ENCODE results near the gene TBCB.
"Not testable (repeated sequence)": the region's sequence is repeated elsewhere in the genome, so short reads cannot be mapped to it uniquely, and the experiment has no call there.

Gene TBCB

DNA sequence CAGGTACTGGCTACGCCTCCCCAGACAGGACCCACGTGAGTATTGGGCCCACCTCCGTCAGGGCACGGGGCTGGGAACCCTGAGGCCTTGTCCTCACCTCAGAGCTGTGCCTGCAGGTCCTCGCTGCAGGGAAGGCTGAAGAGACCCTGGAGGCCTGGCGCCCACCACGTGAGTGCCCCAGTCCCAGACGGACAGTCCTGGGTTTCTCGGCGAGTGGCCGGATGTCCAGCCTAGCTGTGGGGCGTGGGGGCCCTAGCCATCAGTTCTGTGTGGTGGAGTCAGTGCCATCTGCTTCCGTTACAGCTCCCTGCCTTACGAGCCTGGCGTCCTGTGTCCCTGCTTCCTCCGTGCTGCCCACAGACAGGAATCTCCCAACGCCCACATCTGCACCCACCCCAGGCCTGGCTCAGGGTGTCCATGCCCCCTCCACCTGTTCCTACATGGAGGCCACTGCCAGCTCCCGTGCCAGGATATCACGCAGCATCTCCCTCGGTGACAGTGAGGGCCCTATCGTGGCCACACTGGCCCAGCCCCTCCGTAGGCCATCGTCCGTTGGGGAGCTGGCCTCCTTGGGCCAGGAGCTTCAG is 12.1 kb upstream of the TBCB start:
- DNase-seq: no peak

- DNase-seq: no peak
Observed at GRCh38 chr19:36103842-36104552, 11.3 kb upstream of the TBCB start.

GRCh38 chr19:36106441-36106840 is 8.8 kb upstream of the TBCB start:
- no peak for DNase-seq

DNA sequence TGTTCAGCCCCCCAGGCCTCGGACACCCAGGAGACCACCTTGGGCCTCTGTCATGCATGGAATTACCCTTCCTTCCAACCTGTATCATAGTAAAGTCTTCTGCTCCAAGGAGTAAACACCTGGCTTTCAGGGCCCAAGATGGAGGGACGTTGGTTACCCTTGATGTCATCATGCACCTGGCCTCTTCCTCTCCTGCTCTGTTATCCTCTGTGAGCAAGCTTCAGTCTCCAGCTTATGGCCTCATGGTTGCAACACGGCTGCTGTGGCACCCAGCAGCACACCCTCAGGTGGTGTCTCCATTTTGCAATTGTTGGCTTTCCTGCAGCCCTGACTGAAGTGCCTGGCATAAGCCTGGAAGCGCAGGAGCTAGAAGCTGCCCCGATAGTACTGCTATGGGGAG is 8.3 kb upstream of the TBCB start:
- DNase-seq: no peak

DNA sequence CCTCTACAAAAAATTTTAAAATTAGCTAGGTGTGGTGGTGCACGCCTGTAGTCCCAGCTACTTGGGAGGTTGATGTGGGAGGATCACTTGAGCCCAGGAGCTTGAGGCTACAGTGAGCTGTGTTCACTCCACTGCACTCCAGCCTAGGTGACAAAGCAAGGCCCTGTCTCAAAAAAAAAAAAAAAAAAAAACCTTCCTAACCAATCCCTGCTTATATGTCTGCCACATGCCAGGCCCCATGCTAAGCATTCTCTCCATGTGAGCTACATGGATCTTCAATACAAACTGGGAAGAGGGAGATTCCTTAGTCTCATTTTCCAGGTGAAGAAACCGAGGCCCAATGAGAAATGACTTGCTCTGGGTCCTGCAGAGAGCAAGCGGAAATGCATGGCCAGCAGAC is 6.6 kb upstream of the TBCB start:
- no peak for DNase-seq

- no peak for DNase-seq
Observed at GRCh38 chr19:36110487-36111199, 4.6 kb upstream of the TBCB start, which contains the start of gene OVOL3. TSS of gene OVOL3 (plus strand) at chr19:36111143. CDS start at chr19:36111203, 60 bp downstream.

DNA sequence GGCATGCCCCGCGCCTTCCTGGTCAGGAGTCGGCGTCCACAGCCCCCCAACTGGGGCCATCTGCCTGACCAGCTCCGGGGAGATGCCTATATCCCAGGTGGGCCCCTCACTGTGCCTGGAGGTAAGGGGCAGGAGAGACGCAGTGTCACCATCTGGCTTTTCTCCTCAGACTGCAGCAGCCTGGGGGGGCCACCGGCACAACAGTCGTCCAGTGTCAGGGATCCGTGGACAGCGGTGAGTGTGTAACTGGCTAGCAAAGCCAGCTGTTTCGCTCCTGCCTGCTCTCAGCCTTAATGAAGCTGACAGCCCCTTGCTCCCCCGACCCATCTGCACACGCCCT is 4.1 kb upstream of the TBCB start:
- no peak for DNase-seq

DNA sequence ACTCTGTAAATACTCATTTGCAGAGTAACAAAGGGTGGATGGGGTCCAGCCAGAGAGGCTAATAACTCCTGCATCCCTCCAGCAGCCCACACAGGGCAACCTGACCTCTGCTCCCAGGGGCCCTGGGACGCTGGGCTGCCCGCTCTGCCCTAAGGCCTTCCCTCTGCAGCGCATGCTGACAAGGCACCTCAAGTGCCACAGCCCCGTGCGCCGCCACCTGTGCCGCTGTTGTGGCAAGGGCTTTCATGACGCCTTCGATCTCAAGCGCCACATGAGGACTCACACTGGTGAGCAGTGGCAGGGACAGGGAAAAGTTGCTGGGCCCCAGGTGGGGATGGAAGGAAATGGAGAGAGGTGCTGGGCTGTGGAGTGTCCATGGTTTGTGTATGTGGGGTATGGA is 2.6 kb upstream of the TBCB start:
- DNase-seq: no peak

DNA sequence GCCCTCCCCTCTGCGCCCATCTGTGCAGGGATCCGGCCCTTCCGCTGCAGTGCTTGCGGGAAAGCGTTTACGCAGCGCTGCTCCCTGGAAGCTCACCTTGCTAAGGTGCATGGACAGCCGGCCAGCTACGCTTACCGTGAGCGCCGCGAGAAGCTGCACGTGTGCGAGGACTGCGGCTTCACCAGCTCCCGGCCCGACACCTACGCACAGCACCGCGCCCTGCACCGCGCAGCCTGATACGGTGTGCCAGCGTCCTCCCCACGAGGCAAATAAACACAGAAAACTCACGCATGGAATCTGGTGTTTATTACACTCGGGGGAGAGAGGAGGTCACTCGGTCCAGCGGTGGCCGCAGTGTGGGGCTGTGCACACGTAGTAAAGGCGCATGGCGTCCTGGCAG is 1.8 kb upstream of the TBCB start:
- no peak for DNase-seq

DNA sequence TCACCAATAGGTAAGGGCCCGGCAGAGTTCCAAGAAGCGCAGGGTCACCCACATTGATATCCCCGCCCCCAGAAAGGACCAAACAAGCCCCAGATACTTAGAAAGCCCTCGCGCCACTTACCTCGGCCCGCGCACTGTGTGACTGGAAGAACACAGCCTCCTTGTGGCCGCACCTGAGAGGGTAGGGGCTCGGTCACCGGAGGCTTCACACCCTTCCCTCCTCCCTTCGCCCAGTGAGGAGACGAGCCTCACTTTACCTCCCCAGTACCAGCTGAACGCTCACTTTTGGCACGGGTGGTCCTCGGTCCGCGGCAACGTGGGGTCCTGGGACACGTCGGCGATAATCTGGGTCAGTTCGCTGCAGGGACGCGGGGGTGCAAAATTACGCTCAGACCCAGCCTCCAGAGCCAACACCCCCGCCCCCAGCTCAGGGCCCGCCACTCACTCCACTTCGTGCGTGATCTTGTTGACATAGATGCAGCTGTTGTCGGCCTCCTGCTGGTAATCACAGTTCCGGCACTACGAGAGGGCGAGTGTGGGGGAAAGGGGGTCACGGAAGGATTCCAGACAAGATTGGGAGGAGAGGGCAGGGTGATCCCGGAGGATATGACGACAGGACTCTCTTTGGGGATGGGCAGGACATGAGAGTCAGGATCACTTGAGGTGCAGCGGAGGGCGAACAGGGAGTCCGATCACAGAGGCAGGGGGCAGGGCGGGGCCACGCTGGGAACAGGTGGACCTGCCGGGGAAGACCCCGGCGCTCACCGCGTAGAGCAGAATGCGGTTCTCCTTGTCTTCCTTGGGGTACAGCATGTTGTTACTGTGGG is 1.2 kb upstream of the TBCB start:
- no peak for DNase-seq

- peak; percentile 98 for DNase-seq
Observed at GRCh38 chr19:36114721-36115452, 381 bp upstream of the TBCB start, which contains the start of gene POLR2I. TSS of gene POLR2I (minus strand) at chr19:36114875. CDS start at chr19:36114856, 19 bp downstream.

DNA sequence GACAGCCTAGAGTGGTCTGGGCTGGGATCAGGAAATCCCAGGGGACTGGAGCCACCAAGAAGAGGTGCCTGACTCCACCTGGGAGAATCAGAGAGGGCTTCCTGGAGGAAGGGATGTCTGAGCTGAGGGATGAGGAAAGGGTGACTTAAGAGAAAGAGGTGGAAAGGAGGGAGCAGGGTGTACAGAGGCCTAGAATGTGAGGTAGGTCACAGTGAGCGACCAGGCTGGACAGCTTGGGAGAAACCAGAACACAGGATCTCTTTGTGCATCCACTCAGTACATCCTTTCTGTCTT is 1.0 kb downstream of the TBCB start:
- no peak for DNase-seq

DNA sequence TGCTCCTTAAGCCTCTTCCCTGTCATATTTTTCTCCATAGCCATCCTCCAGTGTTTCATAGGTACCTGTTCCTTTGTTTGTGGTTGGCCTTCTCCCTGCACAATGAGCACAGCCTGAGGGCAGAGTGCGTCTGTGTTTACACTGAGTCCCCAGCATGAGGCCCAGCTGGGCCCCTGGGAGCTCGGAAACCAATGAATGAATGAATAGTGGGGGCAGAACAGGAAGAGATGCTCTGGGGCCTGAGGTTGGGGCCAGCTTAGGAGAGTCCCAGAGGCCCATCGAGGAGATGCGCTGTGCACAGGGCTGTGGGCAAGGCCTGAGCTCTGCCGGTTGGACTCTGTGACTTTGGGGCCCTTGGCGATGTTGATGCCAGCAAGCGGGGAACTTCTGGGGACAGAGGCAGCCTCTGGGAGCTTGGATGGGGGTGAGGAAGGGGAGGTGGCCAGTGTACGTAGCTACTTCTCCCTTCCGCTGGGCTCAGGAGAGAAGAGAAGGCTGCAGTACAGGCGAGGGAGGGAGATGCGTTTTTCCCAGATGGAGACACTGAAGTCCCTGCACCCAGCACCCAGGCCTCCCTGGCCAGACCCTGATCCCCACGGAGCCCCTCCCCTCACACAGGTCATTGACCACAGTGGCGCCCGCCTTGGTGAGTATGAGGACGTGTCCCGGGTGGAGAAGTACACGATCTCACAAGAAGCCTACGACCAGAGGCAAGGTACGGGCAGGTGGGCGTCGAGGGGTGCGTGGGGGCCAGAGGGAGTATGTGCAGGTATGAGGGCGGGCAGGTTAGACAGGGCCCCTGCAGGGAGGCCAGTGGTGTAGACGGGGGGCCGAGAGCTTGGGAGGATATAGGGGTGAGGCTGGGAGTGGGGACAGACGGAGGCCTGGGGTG is 5.1 kb downstream of the TBCB start:
- DNase-seq: no peak

- DNase-seq: no peak
Observed at GRCh38 chr19:36120984-36121358, 5.7 kb downstream of the TBCB start.

DNA sequence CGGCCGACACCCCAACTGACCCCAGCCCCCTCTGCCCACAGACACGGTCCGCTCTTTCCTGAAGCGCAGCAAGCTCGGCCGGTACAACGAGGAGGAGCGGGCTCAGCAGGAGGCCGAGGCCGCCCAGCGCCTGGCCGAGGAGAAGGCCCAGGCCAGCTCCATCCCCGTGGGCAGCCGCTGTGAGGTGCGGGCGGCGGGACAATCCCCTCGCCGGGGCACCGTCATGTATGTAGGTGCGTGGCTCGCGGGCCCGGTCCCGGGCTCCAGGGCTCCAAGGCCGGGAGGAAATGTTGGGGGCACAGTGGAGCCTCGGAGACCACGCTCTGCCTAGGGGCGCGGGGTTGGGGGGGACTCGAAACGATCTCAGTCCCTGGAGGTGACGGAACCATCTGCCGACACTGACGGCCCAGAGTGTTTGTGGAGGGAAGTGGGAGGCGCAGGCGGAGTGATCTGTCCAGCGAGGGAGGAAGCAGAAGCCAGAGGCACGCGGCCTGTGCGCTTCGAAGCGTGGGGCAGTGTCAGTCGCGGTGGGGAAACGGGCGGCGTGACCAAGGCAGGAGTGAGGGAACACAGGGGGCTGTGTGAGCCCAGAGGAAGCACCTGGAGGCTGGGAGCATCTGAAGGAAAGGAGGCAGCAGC is 6.3 kb downstream of the TBCB start:
- DNase-seq: no peak

DNA sequence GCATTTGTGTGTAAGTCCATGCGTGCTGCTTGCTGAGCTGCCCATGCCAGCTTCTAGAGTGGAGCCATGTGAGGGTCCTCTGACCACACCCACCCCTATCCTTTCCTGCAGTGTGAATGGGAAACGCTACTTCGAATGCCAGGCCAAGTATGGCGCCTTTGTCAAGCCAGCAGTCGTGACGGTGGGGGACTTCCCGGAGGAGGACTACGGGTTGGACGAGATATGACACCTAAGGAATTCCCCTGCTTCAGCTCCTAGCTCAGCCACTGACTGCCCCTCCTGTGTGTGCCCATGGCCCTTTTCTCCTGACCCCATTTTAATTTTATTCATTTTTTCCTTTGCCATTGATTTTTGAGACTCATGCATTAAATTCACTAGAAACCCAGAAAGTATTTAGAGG is 10.3 kb downstream of the TBCB start:
- DNase-seq: no peak

GRCh38 chr19:36128392-36128736 is 13.1 kb downstream of the TBCB start:
- DNase-seq: no peak

- not testable (repeated sequence) for DNase-seq
Observed at GRCh38 chr19:36131221-36131620, 16.0 kb downstream of the TBCB start.

DNA sequence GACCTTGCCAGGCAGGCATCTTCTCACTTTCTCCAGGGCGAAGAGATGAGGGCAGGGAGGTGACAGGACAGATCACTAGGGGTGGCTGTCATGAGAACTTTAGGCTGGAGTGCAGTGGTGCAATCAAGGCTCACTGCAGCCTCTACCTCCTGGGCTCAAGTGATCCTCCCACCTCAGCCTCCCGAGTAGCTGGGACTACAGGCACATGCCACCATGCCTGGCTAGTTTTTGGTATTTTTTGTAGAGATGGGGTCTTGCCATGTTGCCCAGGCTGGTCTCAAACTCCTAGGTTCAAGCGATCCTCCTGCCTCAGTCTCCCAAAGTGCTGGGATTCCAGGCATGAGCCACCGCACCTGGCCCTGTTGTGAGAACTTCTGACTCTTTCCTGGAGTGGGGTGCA is 19.6 kb downstream of the TBCB start:
- DNase-seq: not testable (repeated sequence)

DNA sequence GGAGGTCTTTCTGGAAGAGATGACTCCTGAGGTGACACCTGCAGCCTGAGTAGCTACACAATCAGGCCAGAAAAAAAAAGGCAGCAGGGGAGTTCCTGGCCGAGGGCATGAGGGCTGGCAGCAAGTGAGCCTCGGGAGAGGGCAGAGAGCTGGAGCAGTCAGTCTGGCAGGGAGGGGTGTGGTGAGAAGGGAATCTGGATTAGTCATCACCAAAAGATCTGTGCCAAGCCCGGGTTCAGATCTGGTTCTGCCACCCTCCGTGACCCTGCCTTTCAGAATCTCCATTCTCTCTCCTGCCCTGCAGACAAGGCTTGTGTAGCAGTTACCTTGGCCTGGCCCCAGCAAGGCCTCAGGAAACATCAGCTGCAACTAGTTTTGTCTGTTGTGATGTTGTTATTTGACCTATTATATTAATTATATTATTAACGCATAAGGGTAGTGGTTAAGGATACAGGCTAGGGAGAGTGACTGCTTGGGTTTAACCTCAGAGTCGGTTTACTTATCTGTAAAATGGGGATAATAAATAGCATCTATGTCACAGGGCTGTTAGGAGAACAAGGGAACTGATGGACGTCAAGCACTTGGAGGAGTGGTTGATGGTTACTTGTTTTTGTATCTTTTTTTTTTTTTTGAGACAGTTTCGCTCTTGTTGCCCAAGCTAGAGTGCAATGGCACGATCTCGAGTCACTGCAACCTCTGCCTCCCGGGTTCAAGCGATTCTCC is 21.9 kb downstream of the TBCB start:
- no peak for DNase-seq

DNA sequence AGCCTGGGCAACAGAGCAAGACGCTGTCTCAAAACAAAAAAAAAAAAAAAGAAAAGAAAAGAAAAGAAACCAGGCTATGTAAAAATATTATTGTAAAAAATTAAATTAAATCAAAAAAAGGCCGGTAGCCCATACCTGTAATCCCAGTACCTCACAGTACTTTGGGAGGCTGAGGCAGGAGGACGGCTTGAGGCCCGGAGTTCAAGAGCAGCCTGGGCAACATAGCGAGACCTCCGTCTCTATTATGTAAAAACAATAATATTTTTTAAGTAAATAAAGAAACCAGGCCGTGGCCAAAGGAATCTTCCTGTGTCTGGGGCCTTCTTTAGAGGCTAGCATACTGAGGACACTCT is 23.8 kb downstream of the TBCB start:
- DNase-seq: no peak
